Anterior cingulate cortex (tissue), 58 donors: ENCODE data around the gene NRG3.
"Not testable (repeated sequence)": the region's sequence is repeated elsewhere in the genome, so short reads cannot be mapped to it uniquely, and the experiment has no call there.

Source experiments
- DNase-seq, 58 donors: peaks; one replicate each; lab custom pipeline; 2025; lab: John Stamatoyannopoulos, UW

The NRG3 gene

DNA sequence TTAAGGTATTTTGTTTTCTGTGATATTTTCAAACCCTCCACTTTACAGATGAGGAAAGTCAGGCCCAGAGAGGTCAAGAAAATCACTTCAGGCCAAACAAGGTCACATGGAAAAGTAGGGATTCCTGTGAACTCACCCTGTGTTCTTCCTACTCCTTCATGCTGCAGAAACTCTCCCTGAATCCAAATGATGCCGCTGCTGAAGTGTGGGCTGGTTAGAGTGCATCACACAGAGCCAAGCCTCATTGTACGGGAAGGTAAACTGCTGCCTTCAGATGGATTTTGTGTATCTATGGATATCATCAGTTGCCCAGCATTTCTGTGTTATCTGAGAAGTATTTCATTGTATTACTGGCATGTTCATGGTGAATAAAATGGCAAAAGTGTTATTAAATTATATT, 75.4 kb downstream of the NRG3 start:
- DNase-seq = no peak

DNA sequence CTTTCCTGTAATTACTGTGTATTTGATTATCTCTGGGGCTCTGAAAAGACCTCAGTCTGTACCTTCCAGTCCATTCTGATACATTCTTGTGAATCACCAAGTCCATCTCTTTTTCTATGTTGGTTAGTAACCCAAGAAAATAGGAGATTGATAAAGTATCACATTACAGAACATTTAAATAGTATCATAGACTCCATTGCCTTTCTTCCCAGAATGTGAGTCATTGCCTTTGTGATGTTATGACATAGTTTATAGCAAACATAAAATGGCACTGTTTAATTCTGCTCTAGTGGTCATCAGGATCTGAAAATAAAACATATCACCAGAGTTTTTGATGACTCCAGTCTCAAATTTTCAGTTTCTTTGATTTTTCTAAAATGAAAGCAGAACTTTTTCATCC, 78.4 kb downstream of the NRG3 start:
- DNase-seq = no peak

DNA sequence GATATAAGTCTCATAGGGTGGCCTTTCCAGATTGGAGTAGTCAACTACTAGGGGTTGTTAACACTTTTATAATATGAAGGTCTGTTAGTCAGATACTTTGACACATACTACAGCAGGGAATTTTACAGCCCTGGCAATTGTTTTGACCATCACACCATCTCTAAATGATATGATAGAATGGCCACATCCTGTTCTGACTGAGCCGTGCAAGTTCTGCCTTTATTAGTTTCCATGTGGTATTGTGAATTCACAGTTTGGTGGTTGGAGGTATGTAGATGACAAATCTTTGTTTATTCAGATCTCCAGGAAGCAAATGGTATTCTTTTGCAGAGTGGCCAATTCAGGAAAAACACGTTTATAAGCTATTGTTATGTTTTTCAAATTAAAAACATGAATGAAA, 83.0 kb downstream of the NRG3 start:
- no peak for DNase-seq

DNA sequence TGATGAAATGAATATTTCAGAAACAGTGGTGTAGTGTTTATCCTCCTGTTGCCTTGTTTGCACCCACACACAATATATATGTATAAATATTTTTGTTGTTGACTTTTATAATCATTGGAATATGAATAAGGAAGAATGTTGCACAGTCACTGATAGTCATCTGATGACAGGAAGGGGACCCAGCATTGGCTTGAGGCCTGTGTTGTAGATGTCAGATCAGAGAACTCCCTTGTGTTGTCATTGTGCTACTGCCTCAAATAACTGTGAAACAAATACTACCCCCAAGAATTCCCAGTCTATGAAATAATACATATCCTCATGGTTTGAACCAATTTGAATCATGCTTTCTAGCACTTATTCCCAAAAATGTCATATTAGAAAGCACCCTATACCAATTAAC, 84.0 kb downstream of the NRG3 start:
- DNase-seq = no peak

DNA sequence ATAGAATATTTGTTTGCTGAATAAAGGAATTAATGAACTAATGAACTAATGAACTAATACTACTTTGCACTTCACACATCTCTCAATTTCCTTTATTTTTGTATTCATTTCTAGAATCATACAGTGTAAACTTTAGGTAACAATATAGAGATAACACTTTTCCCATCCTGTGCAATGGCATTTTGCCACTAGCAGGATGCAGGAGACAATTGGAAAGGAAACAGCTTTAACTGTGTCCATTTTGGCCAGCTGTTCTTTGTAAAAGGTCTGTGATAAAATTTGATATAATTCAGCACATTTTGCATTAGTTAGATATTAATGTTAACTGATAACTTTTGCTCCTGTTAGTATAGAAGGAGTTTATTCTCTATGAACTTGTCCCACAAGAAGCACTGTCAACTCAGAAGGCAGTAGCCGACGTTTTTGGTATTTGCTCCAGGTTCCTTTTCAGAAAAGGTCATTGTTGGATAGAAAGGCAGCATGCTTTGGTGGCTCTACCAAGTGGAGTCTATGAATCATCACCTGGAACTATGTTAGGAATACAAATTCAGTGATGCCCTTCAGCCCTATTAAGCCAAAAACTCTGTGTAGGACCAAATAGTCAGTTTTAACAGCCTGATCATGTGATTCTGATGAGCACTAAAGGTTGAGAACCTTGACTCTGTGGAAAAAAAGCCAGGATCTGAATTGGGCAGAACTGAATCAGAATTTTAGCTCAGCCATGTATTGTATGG, 86.6 kb downstream of the NRG3 start:
- no peak for DNase-seq

DNA sequence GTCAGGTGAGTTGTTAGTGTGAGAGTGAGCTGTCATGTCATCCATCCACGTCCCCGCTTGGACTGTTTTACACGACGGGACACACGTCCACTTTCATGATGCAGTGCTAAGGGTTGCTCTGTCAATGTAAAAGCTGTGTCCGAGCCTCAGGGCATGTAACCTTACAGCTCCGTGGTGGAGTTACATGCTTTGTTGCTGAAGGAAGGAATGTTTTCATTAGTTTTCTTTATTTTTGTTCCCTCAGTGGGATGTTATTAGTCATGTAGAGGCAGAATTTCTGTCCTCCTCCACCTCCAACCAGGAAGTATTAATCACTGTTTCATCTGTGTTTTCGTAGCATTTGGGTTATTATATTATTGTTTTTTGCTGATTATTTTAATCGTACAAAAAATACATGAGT, 88.6 kb downstream of the NRG3 start:
- DNase-seq = no peak

DNA sequence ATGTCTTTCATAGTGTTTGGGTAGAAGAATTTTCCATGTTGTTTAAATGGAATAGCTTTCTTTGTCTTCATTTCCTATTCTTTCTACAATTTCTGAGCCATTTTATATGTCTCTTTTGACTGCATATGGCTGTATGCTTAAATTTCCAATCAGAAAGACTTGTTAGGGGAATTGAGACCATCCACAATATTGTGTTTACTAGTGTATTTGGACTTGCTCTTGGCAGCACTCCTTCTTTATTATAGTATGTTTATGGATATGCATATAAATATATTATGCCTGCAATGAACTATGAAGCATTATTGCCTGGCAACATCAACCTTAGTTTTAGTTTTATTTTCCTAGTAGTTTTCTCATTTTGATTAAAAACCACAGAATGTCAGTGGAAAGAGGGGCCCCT, 92.7 kb downstream of the NRG3 start:
- no peak for DNase-seq

DNA sequence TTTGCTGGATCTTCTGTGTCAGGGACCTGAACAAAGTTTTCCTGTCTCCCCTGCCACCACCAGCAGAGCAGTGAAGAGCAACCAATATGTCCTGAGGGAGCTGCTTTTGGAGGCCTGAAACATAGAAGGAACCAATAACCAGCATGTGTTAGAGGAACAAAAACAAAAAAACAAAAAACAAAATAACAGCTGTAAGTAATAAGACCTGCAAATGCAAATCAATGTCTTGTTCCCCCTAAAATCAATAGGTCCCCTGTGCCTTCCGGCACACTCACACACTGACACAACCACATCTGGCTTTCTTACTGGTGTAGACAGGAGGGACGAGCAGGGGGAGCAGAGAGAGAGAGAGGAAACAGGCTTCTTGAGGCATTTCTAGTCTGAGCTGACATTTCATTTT, 94.1 kb downstream of the NRG3 start:
- no peak for DNase-seq

DNA sequence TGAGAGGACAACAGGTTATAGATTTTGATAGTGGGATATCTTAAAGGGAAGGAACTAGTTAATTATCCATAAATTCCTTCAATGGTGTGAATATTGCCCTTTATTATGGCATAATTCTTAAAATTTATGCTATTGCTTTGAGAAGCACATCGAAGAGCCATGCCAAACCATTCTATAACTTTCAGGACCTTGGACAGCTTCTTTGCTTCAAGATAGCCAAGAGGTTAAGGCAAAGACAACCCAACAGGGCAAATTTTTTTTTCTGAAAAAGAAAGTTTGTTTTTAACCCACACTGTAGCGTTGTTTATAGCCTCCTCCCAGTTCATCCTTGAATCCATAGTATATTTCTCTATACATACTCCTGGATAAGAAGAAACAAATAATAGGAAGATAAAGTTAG, 103.2 kb downstream of the NRG3 start:
- no peak for DNase-seq

DNA sequence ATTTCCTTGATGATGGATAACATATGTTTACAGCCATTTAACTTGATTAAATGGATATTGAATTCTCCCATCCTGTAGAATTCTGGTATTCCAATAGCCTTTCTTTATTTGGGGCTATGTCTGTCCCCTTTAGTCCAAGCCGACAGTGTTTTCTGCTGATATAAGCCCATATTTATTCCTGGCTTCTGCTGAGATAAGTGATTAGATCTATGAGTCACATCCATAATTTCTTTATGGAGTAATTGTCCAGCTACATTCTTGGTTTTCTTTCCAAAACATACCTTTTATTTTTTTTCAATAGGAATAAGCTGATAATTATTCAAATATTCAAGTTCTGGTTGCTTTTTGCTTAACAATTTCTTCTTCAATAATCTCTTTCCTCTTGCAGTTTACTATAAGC, 106.7 kb downstream of the NRG3 start:
- DNase-seq = no peak

DNA sequence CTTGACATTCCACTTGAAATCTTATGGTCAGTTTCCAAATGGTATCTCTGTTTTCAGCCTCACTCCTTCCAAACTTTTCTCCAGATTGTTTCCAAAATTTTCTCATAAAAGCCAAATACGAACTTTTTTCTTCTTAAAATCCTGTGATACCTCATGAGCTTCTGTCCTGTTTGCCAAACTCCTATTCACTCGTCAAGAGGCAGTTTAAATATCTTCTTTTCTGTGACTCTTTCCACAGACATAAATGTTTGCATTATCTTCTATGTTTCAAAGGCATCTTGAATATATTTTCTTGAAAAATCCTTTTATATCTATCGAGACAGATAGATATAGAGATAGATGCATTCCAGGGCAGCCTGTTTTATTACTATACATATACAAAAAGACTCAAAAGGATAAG, 109.4 kb downstream of the NRG3 start:
- no peak for DNase-seq

DNA sequence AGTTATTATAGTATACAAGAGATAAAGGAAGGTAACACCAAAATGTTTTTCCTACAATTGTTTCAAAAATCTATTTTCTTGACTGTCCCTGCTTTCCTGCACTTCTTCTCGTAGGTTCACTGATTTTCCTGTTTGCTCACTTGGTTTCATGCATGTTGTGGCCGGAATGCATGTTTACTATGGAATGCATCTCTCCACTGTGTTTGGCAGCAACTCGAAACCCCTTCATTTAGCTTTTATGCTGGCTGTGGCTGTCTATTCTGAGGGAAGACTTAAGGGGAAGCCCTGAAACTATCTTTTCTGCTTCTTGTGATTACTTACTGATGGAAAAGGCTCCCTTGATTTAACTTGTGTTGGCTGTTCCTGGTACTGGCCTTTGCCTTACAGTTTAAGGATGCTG, 120.3 kb downstream of the NRG3 start:
- no peak for DNase-seq

DNA sequence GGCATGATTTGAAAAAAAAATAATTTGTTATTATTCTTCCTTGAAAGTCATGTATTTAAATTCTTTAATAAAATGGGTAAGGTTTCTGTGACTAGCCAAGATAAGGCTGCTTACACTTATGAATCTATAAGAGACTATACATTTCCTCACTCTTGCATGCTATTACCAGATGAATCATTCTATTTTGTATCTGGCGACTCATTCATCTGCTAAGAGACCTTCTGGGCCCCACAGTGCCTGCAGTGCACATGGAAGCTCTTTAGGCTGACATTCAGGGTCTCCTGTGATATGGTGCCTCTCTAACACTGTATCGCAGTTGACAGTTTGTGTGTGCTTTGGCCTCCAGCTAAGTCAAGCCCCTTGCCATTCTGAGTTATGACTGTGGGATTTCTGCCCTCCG, 121.9 kb downstream of the NRG3 start:
- peak in 1 of 58 donors; percentile 2 for DNase-seq

DNA sequence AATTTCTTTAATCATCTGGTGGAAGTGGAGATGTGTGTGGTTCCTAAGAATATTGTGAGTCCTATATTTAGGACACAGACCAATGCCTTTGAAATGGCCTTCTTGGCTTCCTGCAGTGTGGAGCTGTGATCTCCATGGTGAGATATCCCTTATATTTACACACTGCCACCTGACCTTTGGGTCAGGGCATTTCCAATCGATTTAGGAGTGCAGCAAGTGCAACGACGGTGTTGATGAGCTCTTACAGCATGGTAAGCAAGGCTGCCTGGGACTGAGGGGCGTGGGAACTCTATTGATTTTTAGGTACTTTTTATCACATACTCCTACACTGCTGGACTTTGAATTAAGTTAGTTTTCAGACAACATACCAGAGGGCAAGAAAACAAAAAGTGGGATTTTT, 146.0 kb downstream of the NRG3 start:
- no peak for DNase-seq

DNA sequence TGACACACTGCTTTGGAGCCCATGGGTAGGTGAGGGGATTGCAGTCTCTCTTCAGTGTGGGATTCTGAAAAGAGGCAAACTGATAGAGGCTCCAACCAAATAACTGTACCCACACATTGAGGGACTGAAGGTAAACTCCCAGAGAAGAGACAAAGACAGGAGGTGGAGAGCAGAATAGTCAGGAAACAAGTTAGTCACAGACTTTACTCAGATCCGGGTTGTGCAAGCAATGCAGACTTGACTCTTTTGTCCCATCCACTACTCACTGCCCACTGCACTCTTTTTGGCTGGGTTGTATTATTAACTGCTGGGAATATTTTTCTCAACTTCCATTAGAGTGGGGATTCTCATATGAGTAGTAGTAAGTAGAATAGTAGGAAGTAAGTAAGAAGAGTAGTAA, 152.7 kb downstream of the NRG3 start:
- DNase-seq = no peak

DNA sequence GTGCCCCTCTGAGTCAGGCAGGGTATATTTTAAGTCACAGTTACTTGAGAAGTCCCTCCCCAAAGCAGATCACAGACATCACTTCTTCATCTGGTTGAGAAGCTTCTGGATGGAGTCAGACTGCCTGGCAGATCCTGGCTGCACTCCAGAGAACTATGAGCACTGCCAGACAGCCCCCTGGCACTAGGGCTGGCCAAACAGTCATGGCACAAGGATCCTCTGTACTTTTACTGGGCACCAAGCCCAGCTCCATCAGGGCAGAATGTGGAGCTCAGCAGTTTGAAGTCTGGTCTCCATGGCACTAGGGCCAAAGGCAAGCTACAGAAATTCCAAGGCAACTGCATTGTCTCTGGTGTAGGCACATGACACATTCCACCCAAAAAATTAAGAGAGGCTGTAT, 162.1 kb downstream of the NRG3 start:
- DNase-seq = peak in 56 of 58 donors; percentile 2 to 92 (median 70)

DNA sequence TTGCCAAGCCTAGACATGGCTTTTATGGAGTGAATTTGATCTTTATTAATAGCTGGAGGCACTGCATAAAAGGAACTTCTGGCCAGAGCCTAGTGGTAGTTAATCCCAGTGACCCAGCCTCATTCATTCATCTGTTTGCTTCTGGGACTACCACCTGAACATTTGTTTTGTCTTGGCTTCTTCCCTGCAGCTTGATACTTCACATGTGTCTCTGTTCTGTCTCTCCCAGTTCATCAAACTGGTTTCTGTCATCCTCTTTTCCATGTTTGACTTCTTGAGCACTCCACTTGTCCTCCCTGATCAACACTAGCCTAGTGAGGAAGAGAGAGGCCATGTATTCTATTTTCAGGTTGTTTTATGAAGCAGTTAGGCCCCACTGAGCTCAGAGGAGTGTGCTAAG, 163.6 kb downstream of the NRG3 start:
- no peak for DNase-seq

DNA sequence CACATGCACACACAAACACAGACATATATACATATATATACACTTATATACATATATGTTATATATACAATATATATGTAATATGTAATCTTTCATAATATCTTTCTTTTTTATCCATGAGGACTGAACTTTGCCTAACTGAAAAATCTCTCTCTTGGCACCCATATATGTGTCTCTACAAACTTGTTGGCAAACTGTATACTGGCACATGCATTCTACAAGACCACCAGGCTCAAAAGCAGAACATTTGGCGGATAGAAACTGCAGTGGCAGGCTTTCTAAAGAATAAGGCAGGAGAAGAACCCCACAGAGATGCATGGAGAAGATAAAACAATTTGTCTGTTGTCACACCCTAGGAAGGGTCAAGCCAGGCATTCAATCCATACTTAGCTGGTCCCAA, 165.3 kb downstream of the NRG3 start:
- DNase-seq = no peak

DNA sequence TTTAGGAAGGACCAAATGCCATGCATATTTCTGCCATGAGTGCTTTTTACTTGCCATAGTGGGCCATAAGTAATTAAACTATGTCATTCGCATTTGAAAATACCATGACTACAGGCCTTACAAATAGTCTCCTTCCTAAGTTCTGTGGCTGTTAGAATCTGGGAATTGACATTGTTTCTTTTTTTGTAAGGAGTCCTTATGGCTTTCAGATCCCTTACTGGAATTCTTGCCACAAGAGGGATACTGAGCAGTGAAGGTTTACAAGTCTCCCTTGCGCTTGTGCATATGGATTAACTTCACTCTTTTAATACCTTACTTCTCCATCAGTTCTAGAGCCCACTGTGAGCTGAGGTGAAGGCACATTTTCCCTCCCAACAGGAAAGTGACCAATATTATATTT, 166.0 kb downstream of the NRG3 start:
- DNase-seq = no peak

DNA sequence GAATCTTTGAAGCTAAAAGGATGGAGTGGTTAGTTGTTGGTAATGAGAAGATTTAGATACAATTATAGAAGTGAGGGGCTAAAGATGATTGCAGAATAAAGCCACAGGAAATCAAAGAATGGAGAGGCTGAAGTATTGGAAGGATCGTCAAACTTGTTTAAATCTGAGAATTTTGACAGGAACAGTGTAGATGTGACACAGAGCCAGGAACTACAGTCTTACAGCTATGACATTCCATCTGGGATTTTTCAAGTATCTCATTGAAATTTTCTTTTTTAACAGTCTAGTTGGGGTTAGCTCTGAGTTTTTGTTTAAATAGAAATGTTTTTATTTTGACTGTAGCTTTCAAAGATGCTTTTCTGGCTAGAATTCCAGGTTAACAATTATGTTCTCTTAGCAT, 181.4 kb downstream of the NRG3 start:
- no peak for DNase-seq

DNA sequence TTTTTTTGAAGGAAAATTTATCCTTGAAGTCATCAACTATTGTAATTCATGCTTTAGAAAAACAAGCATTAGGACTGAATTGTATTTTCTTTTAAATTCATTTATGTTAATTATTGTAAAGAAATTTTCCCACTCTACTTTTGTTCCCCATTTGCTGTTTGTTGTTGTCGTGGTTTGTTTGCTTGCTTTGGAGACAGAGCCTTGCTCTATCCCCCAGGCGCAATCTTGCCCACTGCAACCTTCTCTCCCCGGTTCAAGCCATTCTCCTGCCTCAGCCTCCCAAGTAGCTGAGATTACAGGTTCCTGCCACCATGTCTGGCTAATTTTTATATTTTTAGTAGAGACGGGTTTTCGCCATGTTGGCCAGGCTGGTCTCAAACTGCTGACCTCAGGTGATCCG, 192.2 kb downstream of the NRG3 start:
- DNase-seq = not testable (repeated sequence)

DNA sequence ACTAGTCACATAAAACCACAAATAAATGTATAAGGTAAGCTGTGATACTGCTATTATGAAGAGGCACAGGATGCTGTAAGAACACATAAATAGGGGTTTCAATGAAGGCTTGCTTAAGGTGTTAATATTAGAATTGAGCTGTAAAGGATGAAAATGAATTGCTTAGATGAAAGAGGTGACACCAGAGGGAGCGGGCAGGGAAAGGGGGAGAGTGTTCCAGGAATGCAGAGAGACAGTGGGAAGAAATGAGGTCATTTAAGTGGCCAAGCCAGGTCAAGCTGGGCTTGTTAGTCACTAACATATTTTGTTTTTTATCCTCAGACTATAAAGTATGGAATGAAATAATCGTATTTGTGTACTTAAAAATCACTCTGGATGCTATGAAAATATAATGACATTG, 193.5 kb downstream of the NRG3 start:
- no peak for DNase-seq

DNA sequence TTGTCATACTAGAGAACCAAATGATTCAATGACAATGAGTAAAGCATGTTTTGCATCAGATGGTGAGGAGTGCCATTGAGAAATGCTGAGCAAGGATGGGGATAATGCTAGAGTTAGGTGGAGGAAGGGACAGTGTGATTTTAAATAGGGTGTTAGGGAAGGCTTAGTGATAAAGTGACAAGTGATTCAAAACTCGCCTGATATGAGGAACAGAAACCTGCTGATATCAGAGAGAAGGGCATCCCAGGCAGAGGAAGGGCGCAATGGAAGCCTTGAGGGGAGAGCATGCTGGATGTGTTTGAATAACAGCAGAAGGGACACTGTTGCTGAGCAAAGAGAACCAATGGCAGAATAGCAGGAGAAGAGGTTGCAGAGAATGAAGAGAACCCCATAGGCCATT, 196.2 kb downstream of the NRG3 start:
- DNase-seq = no peak
